CD1c-positive myeloid dendritic cell (primary cell): ENCODE results near the gene SCNN1B.

ENCODE experiments used
- DNase-seq: peaks from one replicate; pipeline ENCODE4 v3.0.0-alpha.2; 2016; ENCODE audit errors: extremely low spot score

The SCNN1B gene

DNA sequence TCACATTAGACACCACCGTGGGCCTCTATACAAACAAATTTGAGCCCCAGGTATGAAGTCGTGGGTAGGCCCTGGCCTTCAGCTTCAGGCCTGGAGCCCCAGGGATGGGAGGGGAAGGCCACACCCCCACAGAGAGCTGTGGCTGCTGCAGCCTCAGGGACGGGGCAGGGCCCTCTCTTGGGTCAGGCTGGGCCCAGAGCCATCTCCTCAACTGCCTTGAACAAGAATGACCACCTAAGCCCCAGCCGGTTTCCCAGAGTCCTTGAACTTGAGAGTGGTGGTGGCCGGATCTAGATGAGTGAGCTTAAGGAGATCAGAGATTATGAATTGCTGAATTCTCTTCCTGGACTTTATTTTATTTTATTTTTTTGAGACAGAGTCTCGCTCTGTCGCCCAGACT, 18.6 kb downstream of the SCNN1B start:
- no peak for DNase-seq

DNA sequence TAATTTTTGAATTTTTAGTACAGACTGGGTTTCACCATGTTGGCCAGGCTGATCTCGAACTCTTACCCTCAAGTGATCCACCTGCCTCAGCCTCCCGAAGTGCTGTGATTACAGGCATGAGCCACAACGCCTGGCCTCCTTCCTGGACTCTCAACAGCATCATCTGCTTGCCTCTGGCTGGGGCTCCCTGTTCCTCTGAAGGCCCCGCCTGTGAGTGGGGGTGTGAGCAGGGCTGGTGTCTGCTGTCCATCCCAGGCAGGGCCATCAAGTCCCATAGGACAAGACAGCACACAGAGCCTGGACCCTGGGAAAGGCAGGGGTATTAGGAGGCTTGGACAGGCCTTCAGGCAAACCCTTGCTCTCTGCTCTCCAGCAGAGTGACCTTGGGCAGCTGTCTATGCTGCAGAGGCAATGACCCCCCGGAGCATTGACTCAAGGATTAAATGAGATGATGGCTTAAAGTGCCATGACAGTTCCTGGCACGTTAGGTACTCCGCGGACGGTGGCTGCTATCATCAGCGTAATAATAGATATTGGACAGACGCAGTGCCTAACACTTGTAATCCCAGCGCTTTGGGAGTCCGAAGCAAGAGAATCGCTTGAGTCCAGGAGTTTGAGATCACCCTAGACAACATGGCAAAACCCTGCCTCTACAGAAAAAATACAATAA, 19.2 kb downstream of the SCNN1B start:
- DNase-seq: no peak

DNA sequence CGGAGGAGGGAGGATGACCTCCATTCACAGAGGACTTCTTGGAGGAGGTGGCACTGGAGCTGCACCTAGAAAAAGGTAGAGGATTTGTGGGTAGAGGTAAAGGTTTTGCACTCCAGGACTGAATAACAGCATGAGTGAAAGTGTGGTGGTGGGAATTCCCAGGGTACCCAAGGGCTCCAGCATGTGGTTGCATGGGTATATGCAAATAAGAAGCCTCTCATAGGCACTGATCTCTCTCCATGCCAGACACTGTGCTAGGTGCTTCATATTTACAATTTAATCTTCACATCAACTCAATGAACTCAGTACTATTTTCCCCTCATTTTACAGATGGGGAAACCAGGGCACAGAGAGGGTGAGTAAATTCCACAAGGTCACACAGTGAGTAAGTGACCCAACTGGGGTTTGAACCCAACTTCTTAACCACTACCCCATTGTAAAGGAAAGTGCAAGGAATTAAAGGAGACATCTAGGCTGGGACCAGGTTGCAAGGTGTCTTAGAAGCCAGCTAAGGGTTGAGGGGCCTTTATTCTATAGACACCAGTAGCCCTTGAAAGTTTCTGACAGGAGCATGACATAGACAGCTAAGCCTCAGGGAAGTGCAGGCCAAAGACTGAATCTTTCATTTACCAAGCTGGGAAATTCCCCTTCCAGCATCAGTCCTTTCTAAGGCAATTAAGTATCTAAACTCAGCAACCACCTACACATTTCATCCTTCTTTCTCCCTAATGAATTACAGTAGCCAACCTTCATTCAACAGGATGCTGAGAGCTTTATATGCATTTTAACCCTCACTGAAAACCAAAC, 21.3 kb downstream of the SCNN1B start:
- no peak for DNase-seq

DNA sequence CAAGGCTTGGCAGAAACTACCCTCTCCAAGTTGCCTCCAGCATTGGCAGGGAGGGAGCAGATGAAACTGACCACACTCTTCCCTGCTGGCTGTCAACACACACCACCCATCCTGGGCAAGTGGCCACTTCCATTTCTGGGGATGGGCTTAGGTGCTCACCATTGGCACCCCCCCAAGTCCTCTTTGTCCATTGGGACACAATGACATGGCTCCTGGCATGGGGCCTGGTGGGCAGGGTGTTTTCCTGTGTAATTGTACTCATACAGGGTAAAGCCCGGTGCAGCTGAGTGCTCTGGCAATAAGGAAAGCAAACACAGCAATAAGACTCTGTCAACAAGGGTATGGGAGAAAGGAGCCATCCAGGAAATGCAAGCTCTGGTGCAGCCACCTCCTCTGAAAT, 22.6 kb downstream of the SCNN1B start:
- no peak for DNase-seq

DNA sequence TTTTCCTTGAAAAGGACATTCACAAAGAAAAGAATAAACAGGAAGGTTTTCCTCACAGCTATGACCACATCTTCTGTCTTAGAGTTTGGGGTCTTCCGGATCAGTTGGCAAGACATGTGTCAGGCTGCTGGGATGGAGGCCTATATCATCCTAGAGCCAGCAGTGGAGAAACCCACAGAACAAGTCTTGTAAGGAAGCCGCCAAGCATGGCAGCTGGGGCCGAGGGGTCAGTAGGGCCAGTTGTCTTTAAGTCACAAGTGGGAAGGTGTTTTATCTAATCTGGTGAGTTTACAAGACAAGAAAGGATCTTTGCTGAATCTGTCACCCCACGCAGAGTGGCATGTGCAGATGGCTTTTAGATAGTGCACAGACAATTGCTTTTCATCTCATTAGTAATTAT, 25.7 kb downstream of the SCNN1B start:
- DNase-seq: no peak

DNA sequence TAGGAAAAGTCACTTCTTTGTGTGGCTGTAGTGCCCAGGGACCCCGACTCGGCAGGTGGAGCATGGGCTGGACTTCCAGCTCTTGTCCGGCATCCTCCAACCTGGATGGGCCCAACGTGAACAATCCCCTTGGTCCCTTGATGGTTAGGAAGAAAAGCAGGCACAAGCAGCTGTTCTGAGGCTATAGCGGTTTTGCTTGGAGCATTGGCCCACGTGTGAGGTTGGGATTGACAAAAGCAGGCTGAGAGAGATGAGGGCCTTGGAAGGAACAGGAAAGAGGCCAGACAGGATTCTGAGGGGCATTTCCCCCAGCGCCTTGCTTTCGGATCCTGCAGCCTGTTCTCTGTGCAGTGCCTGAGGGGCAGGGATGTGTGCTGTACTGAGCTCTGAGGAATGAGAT, 28.1 kb downstream of the SCNN1B start:
- DNase-seq: no peak

DNA sequence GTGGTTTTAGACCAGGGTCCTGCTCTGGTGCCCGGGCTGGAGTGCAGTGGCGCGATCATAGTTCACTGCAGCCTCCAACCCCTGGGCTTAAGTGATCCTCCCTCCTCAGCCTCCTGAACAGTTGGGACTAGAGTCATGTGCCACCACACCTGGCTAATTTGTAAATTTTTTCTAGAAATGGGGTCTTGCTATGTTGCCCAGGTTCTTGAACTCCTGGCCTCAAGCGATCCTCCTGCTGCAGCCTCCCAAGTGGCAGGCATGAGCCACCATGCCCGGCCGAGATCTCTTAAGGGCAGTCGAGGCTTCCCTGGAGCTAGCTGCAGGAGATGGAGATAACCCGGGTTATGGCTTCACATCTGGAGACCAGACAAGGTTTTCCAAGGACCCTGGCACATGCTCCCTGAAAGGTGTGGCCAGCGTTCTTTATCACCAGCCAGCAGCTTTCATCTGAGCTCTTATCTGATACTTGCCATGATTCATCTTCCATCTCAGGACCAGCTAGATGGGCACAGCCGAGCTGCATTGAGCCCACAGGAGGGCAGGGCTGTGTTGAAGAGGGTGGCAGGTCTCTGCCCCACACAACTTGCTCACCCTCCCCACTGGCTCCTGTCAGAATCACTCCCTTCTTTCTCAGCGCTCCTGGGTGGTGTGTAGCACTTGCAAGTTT, 28.6 kb downstream of the SCNN1B start:
- no peak for DNase-seq

DNA sequence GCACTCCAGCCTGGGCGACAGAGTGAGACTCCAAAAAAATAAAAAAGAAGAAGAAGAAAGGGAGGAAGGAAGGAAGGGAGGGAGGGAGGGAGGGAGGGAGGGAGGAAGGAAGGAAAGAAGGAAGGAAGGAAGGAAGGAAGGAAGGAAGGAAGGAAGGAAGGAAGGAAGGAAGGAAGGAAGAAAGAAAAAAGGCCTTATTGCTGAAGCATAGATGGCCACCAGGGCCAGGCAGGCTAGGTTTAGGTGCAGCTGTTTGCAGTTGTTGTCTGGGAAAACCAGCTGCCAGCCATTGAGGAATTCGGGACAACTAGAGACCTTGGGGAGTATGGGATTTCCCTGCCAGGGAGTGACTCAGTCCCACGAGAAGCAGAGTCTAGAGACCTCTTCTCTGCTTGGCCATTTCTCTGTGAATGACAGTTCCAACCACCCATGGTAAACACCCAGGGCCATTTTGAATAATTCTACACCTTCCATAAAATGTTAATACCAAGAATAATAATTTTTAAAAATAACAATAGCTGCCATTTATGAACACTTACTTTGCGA, 31.0 kb downstream of the SCNN1B start:
- no peak for DNase-seq

DNA sequence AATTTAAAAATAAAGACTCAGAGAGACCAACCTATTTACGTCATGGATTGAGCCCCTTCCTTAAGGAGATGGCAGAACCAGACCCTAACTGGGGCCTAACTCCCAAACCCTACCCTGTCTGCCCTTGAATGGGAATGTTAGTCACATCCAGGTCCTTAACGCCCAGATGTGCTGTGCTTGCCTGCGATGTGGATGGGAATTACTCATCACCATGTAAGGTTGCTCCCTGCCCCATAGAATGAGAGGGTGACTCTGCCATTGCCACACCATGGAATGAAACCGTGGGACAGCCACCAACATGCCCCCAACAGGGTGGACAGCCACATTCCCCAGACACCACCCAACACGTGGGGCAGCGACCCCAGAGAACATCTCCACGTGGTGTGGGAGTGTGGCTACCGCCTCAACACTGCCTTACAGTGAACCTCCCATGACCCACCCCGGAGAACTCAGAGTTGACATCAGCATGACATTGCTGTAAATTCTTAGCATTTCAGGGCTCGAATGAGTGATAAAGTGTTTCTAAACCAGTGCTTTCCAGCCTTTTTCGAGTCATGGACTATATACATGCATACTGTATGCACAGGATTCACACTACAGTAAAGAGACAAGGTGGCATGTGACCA, 31.8 kb downstream of the SCNN1B start:
- DNase-seq: no peak

DNA sequence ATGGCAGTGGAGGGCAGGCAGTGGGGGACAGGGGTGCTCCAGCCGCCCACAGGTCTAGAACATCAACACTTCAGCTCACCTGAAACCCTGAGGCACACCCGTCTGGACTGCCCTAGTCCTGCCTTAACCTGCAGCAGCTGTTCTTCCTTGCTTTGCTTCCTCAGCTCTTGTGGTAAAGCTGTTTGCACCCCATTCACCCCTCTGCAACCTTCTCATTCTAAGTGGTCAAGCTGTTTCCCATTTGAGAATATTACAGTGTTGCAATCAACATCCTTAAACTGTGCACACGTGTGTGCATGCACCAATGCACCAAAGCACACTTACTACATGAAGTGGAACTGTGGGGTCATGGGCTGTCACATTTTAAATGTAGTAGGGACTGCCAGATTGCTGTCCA, 32.4 kb downstream of the SCNN1B start:
- no peak for DNase-seq

DNA sequence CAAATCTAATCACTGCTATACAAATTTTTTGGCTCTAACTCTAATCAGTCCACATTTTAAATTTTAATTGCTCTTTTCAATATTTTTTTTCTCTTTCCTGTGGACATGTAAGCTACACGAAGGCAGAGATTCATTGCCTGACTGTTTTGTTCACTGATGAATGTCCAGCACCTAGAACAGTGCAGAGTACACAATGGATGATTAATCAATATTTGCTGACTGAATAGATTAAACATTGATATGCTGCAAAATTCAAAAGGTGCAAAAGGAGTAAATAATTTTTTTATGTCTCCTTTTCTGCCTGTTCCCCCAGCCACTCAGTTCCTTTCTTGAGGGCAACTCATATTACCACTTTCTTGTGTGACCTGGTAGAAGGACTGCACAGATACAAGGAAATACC, 32.8 kb downstream of the SCNN1B start:
- no peak for DNase-seq

DNA sequence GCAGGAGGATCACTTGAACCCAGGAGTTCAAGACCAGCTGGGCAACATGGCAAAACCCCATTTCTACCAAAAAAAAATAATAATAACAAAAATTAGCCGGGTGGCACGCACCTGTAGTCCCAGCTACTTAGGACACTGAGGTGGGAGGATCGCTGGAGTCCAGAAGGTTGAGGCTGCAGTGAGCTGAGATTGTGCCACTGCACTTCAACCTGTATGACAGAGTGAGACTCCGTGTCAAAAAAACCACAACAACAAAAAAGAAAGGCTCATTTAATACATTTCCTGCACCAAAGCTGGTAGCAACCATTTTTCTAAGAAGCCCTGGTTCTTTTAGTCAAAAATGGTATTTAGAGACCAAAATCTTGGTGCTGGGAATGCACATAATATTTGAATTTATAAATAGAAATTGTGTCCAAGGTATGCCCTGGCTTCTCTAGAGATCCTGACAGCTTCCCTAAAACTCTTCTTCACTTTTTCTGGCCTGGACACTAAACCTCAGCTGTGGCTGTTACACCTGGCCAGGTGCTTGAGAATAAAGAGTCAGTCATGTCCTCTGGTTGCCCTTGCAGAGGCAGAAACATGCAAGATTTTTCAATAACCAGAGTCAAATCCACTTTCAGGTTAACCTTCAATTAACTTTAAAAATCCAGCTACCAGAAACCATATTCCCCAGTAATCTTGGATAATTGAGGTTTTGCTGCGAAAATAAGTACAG, 35.9 kb downstream of the SCNN1B start:
- DNase-seq: no peak

DNA sequence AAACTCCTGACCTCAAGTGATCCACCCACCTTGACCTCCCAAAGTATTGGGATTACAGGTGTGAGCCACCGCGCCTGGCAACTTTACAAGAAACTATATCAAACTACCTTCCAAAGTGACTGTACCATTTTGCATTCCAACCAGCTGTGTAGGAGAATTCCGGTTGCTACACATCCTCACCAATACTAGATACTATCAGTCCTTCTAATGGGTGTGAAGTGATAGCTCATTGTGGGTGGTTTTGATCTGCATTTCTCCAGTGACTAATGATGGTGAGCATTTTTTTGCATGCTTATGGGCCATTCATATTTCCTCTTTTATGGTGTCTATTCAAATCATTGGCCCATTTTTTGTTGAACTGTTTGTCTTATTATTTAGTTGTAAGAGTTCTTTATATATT, 37.7 kb downstream of the SCNN1B start:
- no peak for DNase-seq

DNA sequence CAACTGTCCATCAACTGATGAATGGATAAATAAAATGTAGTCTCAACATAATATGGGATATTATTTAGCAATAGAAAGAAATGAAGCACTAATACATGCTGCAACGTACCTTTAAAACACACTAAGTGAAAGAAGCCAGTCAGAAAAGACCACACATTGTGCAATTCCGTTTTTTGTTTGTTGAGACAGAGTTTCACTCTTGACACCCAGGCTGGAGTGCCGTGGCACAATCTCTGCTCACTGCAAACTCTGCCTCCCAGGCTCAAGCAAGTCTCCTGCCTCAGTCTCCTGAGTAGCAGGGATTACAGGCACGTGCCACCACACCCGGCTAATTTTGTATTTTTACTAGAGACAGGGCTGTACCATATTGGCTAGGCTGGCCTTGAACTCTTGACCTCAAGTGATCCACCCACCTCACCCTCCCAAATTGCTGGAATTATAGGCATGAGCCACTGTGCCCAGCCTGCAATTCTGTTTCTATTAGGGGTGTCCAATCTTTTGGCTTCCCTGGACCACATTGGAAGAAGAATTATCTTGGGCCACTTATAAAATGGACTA, 40.1 kb downstream of the SCNN1B start:
- no peak for DNase-seq

DNA sequence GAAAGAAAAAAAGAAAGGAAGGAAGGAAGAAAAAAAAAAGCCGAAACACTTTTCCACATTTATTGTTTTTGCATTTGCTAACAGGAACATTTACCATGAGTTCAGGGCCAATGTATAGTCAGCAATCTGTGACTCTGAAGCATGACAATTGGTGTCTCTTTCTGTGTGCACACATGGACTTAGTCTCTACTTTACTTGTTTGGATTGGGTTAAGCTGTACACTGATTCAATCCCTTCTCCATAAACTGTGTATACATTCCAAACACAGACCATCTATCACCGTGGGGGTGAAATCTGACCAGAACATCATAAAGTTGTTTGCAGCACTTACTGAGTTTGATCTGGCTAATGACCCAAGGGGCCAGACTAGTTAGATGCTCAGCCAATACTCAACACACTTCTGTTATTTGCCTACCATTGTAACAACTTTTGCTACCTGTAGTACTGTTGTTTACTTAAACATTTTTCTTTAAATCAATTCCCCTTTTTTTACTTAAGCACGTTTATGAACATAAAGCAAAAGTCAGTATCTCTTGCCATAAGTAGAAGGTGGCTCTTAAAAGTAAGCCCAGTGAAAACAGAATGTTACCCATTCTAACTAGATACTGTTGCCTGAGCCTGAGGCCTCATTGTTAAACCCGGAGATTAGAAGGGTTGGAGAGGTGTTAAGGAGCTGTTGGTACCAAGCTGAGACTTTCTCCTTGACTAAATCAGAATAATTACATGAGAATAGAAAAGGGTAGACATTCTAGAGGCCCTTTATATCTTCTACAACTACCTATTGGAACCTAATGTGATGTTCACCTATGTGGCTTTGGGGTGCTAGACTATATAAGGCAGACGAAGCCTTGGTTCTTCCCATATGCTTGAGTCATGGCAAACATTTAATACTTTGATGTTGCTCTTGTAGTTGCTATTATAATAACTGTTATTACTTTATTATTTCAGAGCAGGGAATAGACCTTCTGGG, 41.8 kb downstream of the SCNN1B start:
- no peak for DNase-seq

DNA sequence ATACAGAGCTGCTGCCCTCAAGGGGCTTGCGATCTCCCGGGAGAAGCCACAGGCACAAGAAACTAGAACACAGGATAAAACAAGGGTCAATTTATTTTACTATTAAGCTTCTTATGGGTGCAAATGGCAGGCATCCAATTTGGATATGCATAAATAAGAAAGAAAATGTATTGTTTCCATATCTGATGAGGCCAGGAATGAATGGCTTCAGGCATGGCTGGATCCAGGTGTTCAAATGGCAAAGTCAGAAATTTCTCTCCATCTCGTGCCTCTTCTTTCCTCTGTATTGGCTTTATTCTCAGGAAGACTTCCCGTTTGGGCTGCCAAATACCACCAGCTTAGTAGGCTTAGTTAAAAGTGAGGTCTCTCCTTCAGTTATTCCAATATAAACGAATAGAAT, 43.1 kb downstream of the SCNN1B start:
- no peak for DNase-seq

DNA sequence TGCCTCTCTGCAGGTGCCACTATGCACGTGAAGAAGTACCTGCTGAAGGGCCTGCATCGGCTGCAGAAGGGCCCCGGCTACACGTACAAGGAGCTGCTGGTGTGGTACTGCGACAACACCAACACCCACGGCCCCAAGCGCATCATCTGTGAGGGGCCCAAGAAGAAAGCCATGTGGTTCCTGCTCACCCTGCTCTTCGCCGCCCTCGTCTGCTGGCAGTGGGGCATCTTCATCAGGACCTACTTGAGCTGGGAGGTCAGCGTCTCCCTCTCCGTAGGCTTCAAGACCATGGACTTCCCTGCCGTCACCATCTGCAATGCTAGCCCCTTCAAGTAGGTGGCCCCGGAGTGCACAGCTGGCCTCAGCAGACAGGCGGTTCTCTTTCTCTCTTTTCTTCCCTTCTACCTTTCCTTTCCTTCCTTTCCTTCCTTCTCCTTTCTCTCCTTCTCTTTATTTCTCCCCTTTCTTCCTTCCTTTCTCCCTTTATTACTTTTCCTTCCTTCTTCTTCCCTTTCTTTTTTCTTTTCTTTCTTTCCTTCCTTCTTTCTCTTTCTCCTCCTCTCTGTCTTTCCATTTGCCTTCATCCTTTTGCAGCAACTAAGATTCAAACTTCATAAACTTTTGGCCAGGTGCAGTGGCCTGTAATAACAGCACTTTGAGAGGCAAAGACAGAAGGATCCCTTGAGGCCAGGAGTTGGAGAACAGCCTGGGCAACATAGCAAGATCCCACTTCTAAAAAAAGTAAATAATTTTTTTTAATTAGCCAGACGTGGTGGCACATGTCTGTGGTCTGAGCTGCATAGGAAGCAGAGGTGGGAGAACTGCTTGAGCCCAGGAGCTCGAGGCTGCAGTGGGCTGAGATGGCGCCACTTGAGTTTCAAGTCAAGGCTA, 46.7 kb downstream of the SCNN1B start:
- no peak for DNase-seq

DNA sequence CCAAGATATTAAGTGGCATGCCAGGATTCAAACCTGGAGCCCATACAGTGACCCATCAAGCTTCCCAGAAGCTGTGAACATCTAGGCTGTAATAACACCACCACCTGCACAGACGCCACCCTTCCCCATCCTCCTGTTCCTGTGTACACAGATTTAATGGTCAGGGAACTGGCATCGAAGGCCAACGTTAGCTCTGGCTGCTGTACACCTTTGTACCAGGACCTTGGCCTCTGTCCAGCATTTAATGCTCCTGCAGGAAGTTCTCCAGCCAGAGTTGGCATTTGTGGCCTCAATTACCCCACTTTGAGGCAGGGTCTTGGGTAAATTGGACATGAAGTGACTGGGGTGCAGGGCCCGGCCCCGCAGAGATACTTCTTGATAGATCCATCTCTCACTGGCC, 49.3 kb downstream of the SCNN1B start:
- no peak for DNase-seq

DNA sequence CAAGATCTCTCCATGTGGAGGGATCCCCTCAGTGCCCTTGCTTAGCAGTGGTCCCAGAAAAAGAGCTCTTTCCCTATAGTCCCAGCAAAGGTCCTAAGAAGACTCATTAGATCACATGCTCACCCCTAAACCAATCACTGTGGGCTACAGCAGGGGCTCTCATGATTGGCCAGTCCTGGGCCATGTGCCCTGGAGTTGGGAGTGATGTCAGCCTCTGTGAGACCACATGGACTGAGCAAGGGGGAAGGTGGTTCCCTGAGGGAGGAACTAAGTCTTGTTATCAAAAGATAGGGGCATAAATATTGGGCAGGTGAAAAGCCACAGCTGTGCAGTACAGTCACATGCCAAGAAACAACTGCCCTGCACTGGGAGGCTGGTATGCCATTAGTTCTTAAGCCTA, 51.3 kb downstream of the SCNN1B start:
- no peak for DNase-seq
